Umbilical cord (tissue), 2 donors: ENCODE data around the gene MALRD1. TPM values are rescaled to one million over a fixed set of nuclear protein-coding genes. Genes with fewer than 3 reads are reported as not detected.
A peak's percentile ranks its signal among the peaks of the same experiment; 100 is the strongest.
"Not testable (repeated sequence)": the region's sequence is repeated elsewhere in the genome, so short reads cannot be mapped to it uniquely, and the experiment has no call there.

ENCODE experiments used
- DNase-seq: peaks from one replicate; pipeline ENCODE4 v3.0.0-alpha.2; 2015; ENCODE audit warnings: low spot score
- total RNA-seq: library from RNA; depleted of rRNA; stranded (reverse); fragments of >200 nt; gene quantifications from one replicate; pipeline ENCODE4 v1.2.3, GENCODE V29; 2014; ENCODE audit warnings: low replicate concordance; ENCODE audit not compliant: insufficient read depth

The MALRD1 gene
- total RNA-seq, 1 donor from 2014 or later: 4.8 TPM

- DNase-seq: not testable (repeated sequence)
Observed at GRCh38 chr10:19769826-19770225, 721.2 kb downstream of the MALRD1 start.

GRCh38 chr10:19772972-19773371 is 724.4 kb downstream of the MALRD1 start:
- DNase-seq: no peak

GRCh38 chr10:19775296-19775695 is 726.7 kb downstream of the MALRD1 start:
- DNase-seq: peak; percentile 4

DNA sequence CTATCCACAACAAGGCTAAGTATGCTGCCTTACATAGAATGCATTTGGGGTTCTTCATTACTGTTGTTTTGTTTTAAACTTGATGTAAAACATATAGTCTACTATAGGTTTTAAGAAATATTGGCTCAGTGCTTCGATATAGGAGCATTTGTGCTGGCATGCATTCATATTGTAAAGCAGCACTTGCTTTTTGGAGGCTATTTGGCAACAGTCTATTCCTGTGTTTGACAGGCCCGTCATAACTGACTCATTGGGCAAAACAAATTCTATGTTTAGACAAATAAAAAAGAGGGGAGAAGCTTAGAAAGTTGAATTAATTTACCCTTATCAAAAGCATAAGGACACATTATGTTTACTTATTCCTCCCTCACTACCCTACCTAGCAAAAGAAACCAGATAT is 729.2 kb downstream of the MALRD1 start:
- DNase-seq: no peak

- no peak for DNase-seq
Observed at GRCh38 chr10:19778996-19779395, 730.4 kb downstream of the MALRD1 start.

DNA sequence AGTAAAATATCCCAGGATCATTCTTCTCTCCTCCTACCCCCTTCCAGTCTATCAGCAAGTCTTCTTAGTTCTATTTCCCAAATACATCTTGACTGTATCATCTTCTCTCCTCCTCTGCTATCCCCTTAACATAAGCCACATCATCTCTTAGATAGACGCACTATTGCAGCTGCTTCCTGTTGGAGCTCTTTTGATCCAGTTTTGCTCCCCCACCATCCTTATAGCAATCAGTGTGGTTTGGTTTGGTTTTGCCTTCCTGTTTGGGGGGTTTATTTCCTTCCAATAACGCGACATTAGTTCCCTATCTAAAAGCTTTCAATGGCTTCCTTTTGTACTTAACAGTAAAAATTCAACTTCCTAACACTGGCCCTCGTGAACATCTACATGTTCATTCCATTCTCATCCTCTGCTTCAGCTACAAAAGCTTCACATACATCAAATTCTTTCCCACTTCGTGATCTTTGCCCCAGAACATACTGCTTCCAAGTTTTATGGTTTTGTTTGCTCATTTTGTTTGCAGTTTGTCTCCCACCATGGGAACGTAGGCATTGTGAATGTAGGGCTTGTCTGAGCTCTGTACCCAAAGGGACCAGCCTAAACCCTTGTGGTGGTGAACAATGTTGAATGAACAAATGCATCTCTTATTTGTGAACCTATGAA is 734.0 kb downstream of the MALRD1 start:
- no peak for DNase-seq

GRCh38 chr10:19783721-19784120 is 735.1 kb downstream of the MALRD1 start:
- no peak for DNase-seq
